ENCODE measurements around the gene CMYA5.

The CMYA5 gene

GRCh38 chr5:79842991-79843390, 153.4 kb downstream of the CMYA5 start:
- ChIA-PET POLR2A (no interaction called here), CTCF (interaction anchor here (2.0 kb wide), 1 partner anchor 15 kb away, joined by 8 read pairs; no protein-coding TSS in a partner anchor)
- TF ChIP-seq CTCF (IDR thresholded peaks at IDR 0.05; ENCODE audit: control extremely low read depth, extremely low read depth, low read depth, missing control alignments): no peak
- no peak for DNase-seq (ENCODE audit: extremely low spot score)

- POLR2A ChIA-PET: no interaction called here
- CTCF ChIA-PET: interaction anchor here (2.0 kb wide), 1 partner anchor 14 kb away, joined by 8 read pairs; no protein-coding TSS in a partner anchor
- TF ChIP-seq CTCF (IDR thresholded peaks at IDR 0.05; ENCODE audit: control extremely low read depth, extremely low read depth, low read depth, missing control alignments): no peak
- no peak for DNase-seq (ENCODE audit: extremely low spot score)
Observed at GRCh38 chr5:79843450-79844388, 154.1 kb downstream of the CMYA5 start.

- ChIA-PET CTCF (interaction anchor here (2.0 kb wide), 1 partner anchor 13 kb away, joined by 8 read pairs; no protein-coding TSS in a partner anchor), POLR2A (no interaction called here)
- no peak for TF ChIP-seq CTCF (IDR thresholded peaks at IDR 0.05; ENCODE audit: control extremely low read depth, extremely low read depth, low read depth, missing control alignments)
- no peak for DNase-seq (ENCODE audit: extremely low spot score)
Observed at GRCh38 chr5:79844571-79844970, 154.9 kb downstream of the CMYA5 start.

GRCh38 chr5:79845448-79846197, 156.0 kb downstream of the CMYA5 start:
- no peak for DNase-seq (ENCODE audit: extremely low spot score)
- ChIA-PET POLR2A (no interaction called here), CTCF (interaction anchor here (0.7 to 2.9 kb wide), 5 partner anchors 10 to 238 kb away, joined by 3 to 11 read pairs (median 3); no protein-coding TSS in a partner anchor)
- TF ChIP-seq CTCF (IDR thresholded peaks at IDR 0.05; ENCODE audit: control extremely low read depth, extremely low read depth, low read depth, missing control alignments): no peak

GRCh38 chr5:79846198-79846521, 156.5 kb downstream of the CMYA5 start:
- ChIA-PET POLR2A (no interaction called here), CTCF (interaction anchor here (0.7 to 2.9 kb wide), 5 partner anchors 10 to 237 kb away, joined by 3 to 11 read pairs (median 3); no protein-coding TSS in a partner anchor)
- TF ChIP-seq CTCF (IDR thresholded peaks at IDR 0.05; ENCODE audit: control extremely low read depth, extremely low read depth, low read depth, missing control alignments): no peak
- DNase-seq (ENCODE audit: extremely low spot score): no peak

GRCh38 chr5:79847561-79847960, 157.9 kb downstream of the CMYA5 start:
- CTCF ChIA-PET: interaction anchor here (2.9 kb wide), 1 partner anchor 10 kb away, joined by 11 read pairs; no protein-coding TSS in a partner anchor
- POLR2A ChIA-PET: no interaction called here
- DNase-seq (ENCODE audit: extremely low spot score): no peak
- no peak for TF ChIP-seq CTCF (IDR thresholded peaks at IDR 0.05; ENCODE audit: control extremely low read depth, extremely low read depth, low read depth, missing control alignments)

Measured in GM10248 (cell line).